ENCODE measurements around the gene TGFBR3. TPM values are rescaled to one million over a fixed set of nuclear protein-coding genes. Genes with fewer than 3 reads are reported as not detected.

Gene TGFBR3
- total RNA-seq, 1 experiment from 2014 or later = not detected

GRCh38 chr1:91732291-91733107, 153.5 kb downstream of the TGFBR3 start:
- Histone ChIP-seq H3K79me2 (ENCODE audit: low read length) (no peaks in the 10 kb centered on the region), H3K9ac (ENCODE audit: low read length) (no peak overlapping the region), H3K9me2 (replicated peaks; ENCODE audit: insufficient read depth, low read length) (no peaks in the 10 kb centered on the region), H3K4me2 (ENCODE audit: low read depth, low read length, poor library complexity, severe bottlenecking) (no peak overlapping the region), H3K36me3 (ENCODE audit: insufficient read depth, low read length) (no peaks in the 10 kb centered on the region), H3K4me3 (ENCODE audit: low read length) (no peak overlapping the region), H4K20me1 (ENCODE audit: insufficient read depth, low read depth, low read length) (no peaks in the 10 kb centered on the region), H2AFZ (ENCODE audit: low read length) (no peak overlapping the region), H3K9me3 (ENCODE audit: low read length) (no peaks in the 10 kb centered on the region), H3K27me3 (ENCODE audit: low read length) (no peaks in the 10 kb centered on the region), H3K4me1 (ENCODE audit: low read length) (no peaks in the 10 kb centered on the region), H3K27ac (ENCODE audit: low read length) (no peak overlapping the region)
- no peak for DNase-seq

- H3K79me2 ChIP-seq (ENCODE audit: low read length) = no peaks in the 10 kb centered on the region
- no peak overlapping the region for H3K27ac ChIP-seq (ENCODE audit: low read length)
- H4K20me1 ChIP-seq (ENCODE audit: insufficient read depth, low read depth, low read length) = no peaks in the 10 kb centered on the region
- H2AFZ ChIP-seq (ENCODE audit: low read length) = no peak overlapping the region
- H3K4me2 ChIP-seq (ENCODE audit: low read depth, low read length, poor library complexity, severe bottlenecking) = no peak overlapping the region
- no peak for DNase-seq
- no peaks in the 10 kb centered on the region for H3K4me1 ChIP-seq (ENCODE audit: low read length)
- no peaks in the 10 kb centered on the region for H3K9me2 ChIP-seq (replicated peaks; ENCODE audit: insufficient read depth, low read length)
- no peaks in the 10 kb centered on the region for H3K9me3 ChIP-seq (ENCODE audit: low read length)
- H3K36me3 ChIP-seq (ENCODE audit: insufficient read depth, low read length) = no peaks in the 10 kb centered on the region
- no peaks in the 10 kb centered on the region for H3K27me3 ChIP-seq (ENCODE audit: low read length)
- no peak overlapping the region for H3K4me3 ChIP-seq (ENCODE audit: low read length)
- no peak overlapping the region for H3K9ac ChIP-seq (ENCODE audit: low read length)
These were observed 154.1 kb downstream of the TGFBR3 start for GRCh38 chr1:91731815-91732214.

- Histone ChIP-seq H3K4me2 (ENCODE audit: low read depth, low read length, poor library complexity, severe bottlenecking) (no peak overlapping the region), H3K36me3 (ENCODE audit: insufficient read depth, low read length) (no peaks in the 10 kb centered on the region), H3K9ac (ENCODE audit: low read length) (no peak overlapping the region), H3K27me3 (ENCODE audit: low read length) (no peaks in the 10 kb centered on the region), H4K20me1 (ENCODE audit: insufficient read depth, low read depth, low read length) (no peaks in the 10 kb centered on the region), H3K79me2 (ENCODE audit: low read length) (no peaks in the 10 kb centered on the region), H2AFZ (ENCODE audit: low read length) (no peak overlapping the region), H3K9me3 (ENCODE audit: low read length) (no peaks in the 10 kb centered on the region), H3K9me2 (replicated peaks; ENCODE audit: insufficient read depth, low read length) (no peaks in the 10 kb centered on the region), H3K4me1 (ENCODE audit: low read length) (no peaks in the 10 kb centered on the region), H3K27ac (ENCODE audit: low read length) (no peak overlapping the region), H3K4me3 (ENCODE audit: low read length) (no peak overlapping the region)
- DNase-seq = no peak
These were observed 154.9 kb downstream of the TGFBR3 start for GRCh38 chr1:91730801-91731732.

- Histone ChIP-seq H3K4me2 (ENCODE audit: low read depth, low read length, poor library complexity, severe bottlenecking) (no peak overlapping the region), H2AFZ (ENCODE audit: low read length) (no peak overlapping the region), H3K27me3 (ENCODE audit: low read length) (no peaks in the 10 kb centered on the region), H3K36me3 (ENCODE audit: insufficient read depth, low read length) (no peaks in the 10 kb centered on the region), H3K4me1 (ENCODE audit: low read length) (no peaks in the 10 kb centered on the region), H3K9ac (ENCODE audit: low read length) (no peak overlapping the region), H3K9me3 (ENCODE audit: low read length) (no peaks in the 10 kb centered on the region), H3K27ac (ENCODE audit: low read length) (no peak overlapping the region), H3K79me2 (ENCODE audit: low read length) (no peaks in the 10 kb centered on the region), H3K9me2 (replicated peaks; ENCODE audit: insufficient read depth, low read length) (no peaks in the 10 kb centered on the region), H3K4me3 (ENCODE audit: low read length) (no peak overlapping the region), H4K20me1 (ENCODE audit: insufficient read depth, low read depth, low read length) (no peaks in the 10 kb centered on the region)
- no peak for DNase-seq
These were observed 156.2 kb downstream of the TGFBR3 start for GRCh38 chr1:91729621-91730358.

GRCh38 chr1:91727763-91728162, 158.2 kb downstream of the TGFBR3 start:
- Histone ChIP-seq H3K4me1 (ENCODE audit: low read length) (no peaks in the 10 kb centered on the region), H3K9me2 (replicated peaks; ENCODE audit: insufficient read depth, low read length) (no peaks in the 10 kb centered on the region), H3K4me2 (ENCODE audit: low read depth, low read length, poor library complexity, severe bottlenecking) (no peak overlapping the region), H3K79me2 (ENCODE audit: low read length) (no peaks in the 10 kb centered on the region), H3K27ac (ENCODE audit: low read length) (no peak overlapping the region), H3K27me3 (ENCODE audit: low read length) (no peaks in the 10 kb centered on the region), H2AFZ (ENCODE audit: low read length) (no peak overlapping the region), H3K36me3 (ENCODE audit: insufficient read depth, low read length) (no peaks in the 10 kb centered on the region), H3K9ac (ENCODE audit: low read length) (no peak overlapping the region), H4K20me1 (ENCODE audit: insufficient read depth, low read depth, low read length) (no peaks in the 10 kb centered on the region), H3K9me3 (ENCODE audit: low read length) (no peaks in the 10 kb centered on the region), H3K4me3 (ENCODE audit: low read length) (no peak overlapping the region)
- no peak for DNase-seq

- no peak overlapping the region for H3K4me3 ChIP-seq (ENCODE audit: low read length)
- H3K9me3 ChIP-seq (ENCODE audit: low read length) = no peaks in the 10 kb centered on the region
- no peak overlapping the region for H3K27ac ChIP-seq (ENCODE audit: low read length)
- H3K9ac ChIP-seq (ENCODE audit: low read length) = no peak overlapping the region
- no peaks in the 10 kb centered on the region for H3K9me2 ChIP-seq (replicated peaks; ENCODE audit: insufficient read depth, low read length)
- H3K4me2 ChIP-seq (ENCODE audit: low read depth, low read length, poor library complexity, severe bottlenecking) = no peak overlapping the region
- no peaks in the 10 kb centered on the region for H3K27me3 ChIP-seq (ENCODE audit: low read length)
- no peak for DNase-seq
- H3K4me1 ChIP-seq (ENCODE audit: low read length) = no peaks in the 10 kb centered on the region
- no peaks in the 10 kb centered on the region for H3K36me3 ChIP-seq (ENCODE audit: insufficient read depth, low read length)
- H4K20me1 ChIP-seq (ENCODE audit: insufficient read depth, low read depth, low read length) = no peaks in the 10 kb centered on the region
- H3K79me2 ChIP-seq (ENCODE audit: low read length) = no peaks in the 10 kb centered on the region
- no peak overlapping the region for H2AFZ ChIP-seq (ENCODE audit: low read length)
These were observed 159.8 kb downstream of the TGFBR3 start for GRCh38 chr1:91725989-91726721.

GRCh38 chr1:91725618-91725988, 160.3 kb downstream of the TGFBR3 start:
- DNase-seq = no peak
- H3K9me3 ChIP-seq (ENCODE audit: low read length) = no peaks in the 10 kb centered on the region
- no peak overlapping the region for H2AFZ ChIP-seq (ENCODE audit: low read length)
- H3K79me2 ChIP-seq (ENCODE audit: low read length) = no peaks in the 10 kb centered on the region
- H3K9ac ChIP-seq (ENCODE audit: low read length) = no peak overlapping the region
- H3K9me2 ChIP-seq (replicated peaks; ENCODE audit: insufficient read depth, low read length) = no peaks in the 10 kb centered on the region
- no peak overlapping the region for H3K4me3 ChIP-seq (ENCODE audit: low read length)
- no peak overlapping the region for H3K4me2 ChIP-seq (ENCODE audit: low read depth, low read length, poor library complexity, severe bottlenecking)
- H3K27ac ChIP-seq (ENCODE audit: low read length) = no peak overlapping the region
- H4K20me1 ChIP-seq (ENCODE audit: insufficient read depth, low read depth, low read length) = no peaks in the 10 kb centered on the region
- no peaks in the 10 kb centered on the region for H3K36me3 ChIP-seq (ENCODE audit: insufficient read depth, low read length)
- no peaks in the 10 kb centered on the region for H3K27me3 ChIP-seq (ENCODE audit: low read length)
- H3K4me1 ChIP-seq (ENCODE audit: low read length) = no peaks in the 10 kb centered on the region
